ENCODE data around the gene PDILT.

DNA sequence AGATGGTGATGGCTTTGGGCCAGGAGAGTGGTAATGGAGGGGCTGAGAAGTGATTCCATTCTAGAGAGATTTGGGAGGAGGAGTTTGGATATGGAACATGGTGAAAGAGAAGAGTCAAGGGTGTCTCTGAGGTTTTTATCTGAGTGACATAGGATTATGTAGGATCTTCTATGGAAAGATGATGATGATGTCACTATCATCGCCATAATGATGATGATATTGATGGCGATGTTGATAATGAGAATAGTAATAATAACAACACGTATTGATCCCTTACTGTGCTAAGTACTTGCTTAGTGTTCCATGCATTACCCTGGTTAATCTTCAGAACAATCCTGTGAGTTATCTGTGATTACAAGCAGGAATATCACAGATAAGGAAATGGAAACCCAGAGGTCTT is 16.6 kb downstream of the PDILT start:
- TF ChIP-seq, protein P1, sequence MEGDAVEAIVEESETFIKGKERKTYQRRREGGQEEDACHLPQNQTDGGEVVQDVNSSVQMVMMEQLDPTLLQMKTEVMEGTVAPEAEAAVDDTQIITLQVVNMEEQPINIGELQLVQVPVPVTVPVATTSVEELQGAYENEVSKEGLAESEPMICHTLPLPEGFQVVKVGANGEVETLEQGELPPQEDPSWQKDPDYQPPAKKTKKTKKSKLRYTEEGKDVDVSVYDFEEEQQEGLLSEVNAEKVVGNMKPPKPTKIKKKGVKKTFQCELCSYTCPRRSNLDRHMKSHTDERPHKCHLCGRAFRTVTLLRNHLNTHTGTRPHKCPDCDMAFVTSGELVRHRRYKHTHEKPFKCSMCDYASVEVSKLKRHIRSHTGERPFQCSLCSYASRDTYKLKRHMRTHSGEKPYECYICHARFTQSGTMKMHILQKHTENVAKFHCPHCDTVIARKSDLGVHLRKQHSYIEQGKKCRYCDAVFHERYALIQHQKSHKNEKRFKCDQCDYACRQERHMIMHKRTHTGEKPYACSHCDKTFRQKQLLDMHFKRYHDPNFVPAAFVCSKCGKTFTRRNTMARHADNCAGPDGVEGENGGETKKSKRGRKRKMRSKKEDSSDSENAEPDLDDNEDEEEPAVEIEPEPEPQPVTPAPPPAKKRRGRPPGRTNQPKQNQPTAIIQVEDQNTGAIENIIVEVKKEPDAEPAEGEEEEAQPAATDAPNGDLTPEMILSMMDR (IDR thresholded peaks at IDR 0.05), result no peak
- TF ChIP-seq POLR2A (IDR thresholded peaks at IDR 0.05), result no peak
